ENCODE data around the gene MACROD1.
"Not testable (repeated sequence)": the region's sequence is repeated elsewhere in the genome, so short reads cannot be mapped to it uniquely, and the experiment has no call there.

MACROD1 gene

DNA sequence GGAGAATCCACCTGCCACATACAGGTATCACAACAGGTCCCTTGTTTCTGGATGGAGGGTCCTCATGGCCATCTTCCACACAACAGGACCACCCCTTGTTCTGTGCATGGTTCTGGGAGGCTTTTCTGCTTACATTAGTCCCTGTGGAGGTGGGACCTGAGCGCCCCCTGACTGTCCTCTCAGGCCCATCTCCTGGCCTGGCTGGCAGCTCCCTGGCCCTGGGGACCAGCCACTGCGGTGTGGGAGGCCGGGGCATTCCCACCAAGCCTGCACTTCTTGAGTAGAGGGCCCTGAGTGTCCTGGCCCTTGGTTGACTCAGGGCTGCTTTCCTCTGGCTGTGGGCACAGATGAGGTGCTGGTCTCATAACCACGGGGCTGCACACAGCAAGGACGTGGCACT is 186.5 kb downstream of the MACROD1 start:
- H4K12ac ChIP-seq (ENCODE audit: low read depth, low read length), result no peak overlapping the region
- no peak overlapping the region for H3K27ac ChIP-seq (ENCODE audit: low read depth, low read length)
- H3K4me3 ChIP-seq (ENCODE audit: low read depth, low read length), result no peak overlapping the region
- H3K9ac ChIP-seq (ENCODE audit: low read length), result no peak overlapping the region
- H3K23ac ChIP-seq (ENCODE audit: low read length), result no peak overlapping the region
- no peak overlapping the region for H2AFZ ChIP-seq (ENCODE audit: insufficient read depth, low read length, poor library complexity)
- no peak overlapping the region for H2BK120ac ChIP-seq (ENCODE audit: insufficient read depth, low read length, poor library complexity)
- no peak for DNase-seq
- peaks cover 8% of the 10 kb centered on the region for H3K79me2 ChIP-seq (ENCODE audit: control insufficient read depth, insufficient read depth, low read length, poor library complexity)
- no peak overlapping the region for H3K4me2 ChIP-seq (ENCODE audit: low read length)
- H2AK5ac ChIP-seq (ENCODE audit: low read length), result no peak overlapping the region
- H2BK12ac ChIP-seq (ENCODE audit: low read length), result no peak overlapping the region
- H3K4ac ChIP-seq (ENCODE audit: low read depth, low read length), result no peak overlapping the region
- no peak overlapping the region for H4K8ac ChIP-seq (ENCODE audit: low read depth, low read length)
- no peaks in the 10 kb centered on the region for H3K27me3 ChIP-seq (ENCODE audit: insufficient read depth, low read length)
- H3K79me1 ChIP-seq (ENCODE audit: low read length), result peaks cover 5% of the 10 kb centered on the region
- no peak overlapping the region for H3K14ac ChIP-seq (ENCODE audit: low read length)
- H3K9me3 ChIP-seq (ENCODE audit: insufficient read depth, low read depth, low read length), result peaks cover 1% of the 10 kb centered on the region
- WGBS (ENCODE audit: extremely low coverage, insufficient coverage, insufficient read length), result no CpG with 5 or more reads among the region's 5 CpGs
- no peak overlapping the region for H2BK5ac ChIP-seq (ENCODE audit: low read depth, low read length, poor library complexity)
- H3K18ac ChIP-seq (ENCODE audit: low read length), result no peak overlapping the region
- H3K36me3 ChIP-seq (ENCODE audit: control insufficient read depth in 1 of 2, insufficient read depth in 2 of 2, low read length in 2 of 2), result peaks cover 9 to 12% of the 10 kb centered on the region in 2 experiments
- peaks cover 8 to 9% of the 10 kb centered on the region in 2 experiments for H3K4me1 ChIP-seq (ENCODE audit: control insufficient read depth in 1 of 2, insufficient read depth in 2 of 2, low read length in 2 of 2)
- no peak overlapping the region for H4K91ac ChIP-seq (ENCODE audit: low read depth, low read length)

DNA sequence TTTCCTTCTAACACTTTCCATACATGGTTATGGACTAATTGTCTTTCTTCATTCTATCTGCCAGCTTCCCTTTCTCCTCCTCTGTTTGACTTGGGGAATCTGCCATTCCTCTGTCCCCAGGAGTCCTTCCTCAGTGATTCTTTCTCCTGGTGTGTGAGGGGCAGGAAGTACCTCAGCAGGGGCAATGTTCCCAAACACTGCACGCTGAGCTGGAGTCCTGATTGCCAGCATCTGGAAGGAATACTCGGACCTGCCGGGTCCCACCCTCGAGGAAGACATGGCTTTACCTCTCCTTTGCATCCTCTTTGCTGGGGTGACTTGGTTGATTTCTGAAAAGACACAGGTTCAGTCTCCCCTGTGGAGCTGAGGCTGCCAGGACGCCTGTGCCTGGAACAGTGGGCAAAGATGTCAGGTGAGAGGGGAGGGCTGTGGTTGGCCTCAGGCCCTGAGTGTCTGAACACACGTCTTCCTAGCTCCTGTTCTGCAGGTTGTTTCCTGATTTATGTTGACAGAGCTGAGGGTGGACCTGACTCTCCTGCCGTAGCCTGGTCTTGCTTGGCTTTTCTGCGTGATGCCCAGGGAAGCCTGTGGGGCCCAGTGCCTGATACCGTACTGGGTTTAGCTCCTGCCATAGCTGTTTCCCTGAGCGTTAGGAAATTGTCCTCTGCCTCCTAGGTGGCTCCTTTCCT is 187.2 kb downstream of the MACROD1 start:
- H3K23ac ChIP-seq (ENCODE audit: low read length), result no peak overlapping the region
- no peak overlapping the region for H3K18ac ChIP-seq (ENCODE audit: low read length)
- no peak overlapping the region for H4K8ac ChIP-seq (ENCODE audit: low read depth, low read length)
- H3K4ac ChIP-seq (ENCODE audit: low read depth, low read length), result no peak overlapping the region
- no peak overlapping the region for H2BK5ac ChIP-seq (ENCODE audit: low read depth, low read length, poor library complexity)
- no peak overlapping the region for H3K4me3 ChIP-seq (ENCODE audit: low read depth, low read length)
- DNase-seq, result no peak
- H2AK5ac ChIP-seq (ENCODE audit: low read length), result no peak overlapping the region
- H3K79me1 ChIP-seq (ENCODE audit: low read length), result peaks cover 5% of the 10 kb centered on the region
- no peak overlapping the region for H3K14ac ChIP-seq (ENCODE audit: low read length)
- H3K9me3 ChIP-seq (ENCODE audit: insufficient read depth, low read depth, low read length), result peaks cover 1% of the 10 kb centered on the region
- H4K12ac ChIP-seq (ENCODE audit: low read depth, low read length), result no peak overlapping the region
- no peaks in the 10 kb centered on the region for H3K27me3 ChIP-seq (ENCODE audit: insufficient read depth, low read length)
- H2AFZ ChIP-seq (ENCODE audit: insufficient read depth, low read length, poor library complexity), result no peak overlapping the region
- H2BK12ac ChIP-seq (ENCODE audit: low read length), result no peak overlapping the region
- no peak overlapping the region for H4K91ac ChIP-seq (ENCODE audit: low read depth, low read length)
- peaks cover 8% of the 10 kb centered on the region for H3K79me2 ChIP-seq (ENCODE audit: control insufficient read depth, insufficient read depth, low read length, poor library complexity)
- no peak overlapping the region for H3K9ac ChIP-seq (ENCODE audit: low read length)
- H2BK120ac ChIP-seq (ENCODE audit: insufficient read depth, low read length, poor library complexity), result no peak overlapping the region
- H3K4me2 ChIP-seq (ENCODE audit: low read length), result no peak overlapping the region
- H3K36me3 ChIP-seq (ENCODE audit: control insufficient read depth in 1 of 2, insufficient read depth in 2 of 2, low read length in 2 of 2), result peaks cover 9 to 12% of the 10 kb centered on the region in 2 experiments
- H3K27ac ChIP-seq (ENCODE audit: low read depth, low read length), result no peak overlapping the region
- peaks cover 8 to 9% of the 10 kb centered on the region in 2 experiments for H3K4me1 ChIP-seq (ENCODE audit: control insufficient read depth in 1 of 2, insufficient read depth in 2 of 2, low read length in 2 of 2)
- no CpG with 5 or more reads among the region's 10 CpGs for WGBS (ENCODE audit: extremely low coverage, insufficient coverage, insufficient read length)

DNA sequence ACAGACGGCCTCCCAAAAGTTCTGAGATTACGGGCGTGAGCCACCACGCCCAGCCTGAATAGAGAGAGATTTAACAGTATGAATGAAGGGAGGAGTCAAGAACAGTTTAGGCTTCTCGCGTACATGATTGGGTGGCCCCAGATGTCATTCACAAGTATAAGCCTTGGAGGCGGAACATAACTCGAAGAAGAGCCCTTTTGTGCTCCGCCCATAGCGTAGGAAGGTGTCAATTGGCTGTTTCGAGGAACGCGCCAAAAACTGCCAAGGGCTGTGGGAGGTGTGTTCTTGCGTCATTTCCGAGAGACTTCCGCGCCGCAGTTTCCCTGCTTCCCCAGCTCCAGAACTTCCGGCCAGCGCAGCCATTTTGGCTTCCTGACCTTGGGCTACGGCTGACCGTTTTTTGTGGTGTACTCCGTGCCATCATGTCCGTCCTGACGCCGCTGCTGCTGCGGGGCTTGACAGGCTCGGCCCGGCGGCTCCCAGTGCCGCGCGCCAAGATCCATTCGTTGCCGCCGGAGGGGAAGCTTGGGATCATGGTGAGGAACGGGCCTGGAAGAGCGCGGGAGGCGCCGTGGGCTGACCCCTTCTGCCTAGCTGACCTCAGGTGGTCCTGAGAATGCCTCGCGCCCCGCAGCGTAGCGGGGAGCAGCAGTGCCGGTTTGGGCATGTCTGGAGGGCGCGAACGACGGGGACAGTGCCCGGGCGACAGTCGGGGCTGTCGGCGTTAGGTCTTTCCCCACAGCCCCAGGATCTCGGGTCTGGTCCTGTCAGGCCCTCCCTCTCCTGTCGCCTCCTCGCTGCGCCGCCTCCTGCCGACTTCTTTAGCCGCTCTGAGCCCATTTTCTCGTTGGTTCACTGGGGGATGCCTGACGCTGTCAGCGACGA is 191.4 kb downstream of the MACROD1 start, which contains the start of gene COX8A:
Gene COX8A (plus strand): TSS at position 362 of the 885 bp plus-strand sequence. CDS start 61 bp downstream, at position 423.
- peak within 1 kb of the TSS; percentile 98 for H4K8ac ChIP-seq (ENCODE audit: low read depth, low read length)
- H3K9ac ChIP-seq (ENCODE audit: low read length), result peak within 1 kb of the TSS; percentile 86
- H4K12ac ChIP-seq (ENCODE audit: low read depth, low read length), result peak within 1 kb of the TSS; percentile 94
- H2BK5ac ChIP-seq (ENCODE audit: low read depth, low read length, poor library complexity), result peak within 1 kb of the TSS; percentile 89
- WGBS (ENCODE audit: extremely low coverage, insufficient coverage, insufficient read length), result no CpG with 5 or more reads among the region's 67 CpGs
- no peak within 1 kb of the TSS for H3K23ac ChIP-seq (ENCODE audit: low read length)
- H3K27me3 ChIP-seq (ENCODE audit: insufficient read depth, low read length), result no peaks in the 10 kb centered on the region
- peak within 1 kb of the TSS; percentile 83 for H2BK120ac ChIP-seq (ENCODE audit: insufficient read depth, low read length, poor library complexity)
- peak within 1 kb of the TSS; percentile 97 for H3K18ac ChIP-seq (ENCODE audit: low read length)
- peaks cover 5% of the 10 kb centered on the region for H3K79me1 ChIP-seq (ENCODE audit: low read length)
- peak within 1 kb of the TSS; percentile 94 for H3K4ac ChIP-seq (ENCODE audit: low read depth, low read length)
- H2BK12ac ChIP-seq (ENCODE audit: low read length), result no peak within 1 kb of the TSS
- H4K91ac ChIP-seq (ENCODE audit: low read depth, low read length), result peak within 1 kb of the TSS; percentile 94
- no peaks in the 10 kb centered on the region for H3K9me3 ChIP-seq (ENCODE audit: insufficient read depth, low read depth, low read length)
- H2AK5ac ChIP-seq (ENCODE audit: low read length), result peak within 1 kb of the TSS; percentile 96
- peak within 1 kb of the TSS; percentile 89 for H2AFZ ChIP-seq (ENCODE audit: insufficient read depth, low read length, poor library complexity)
- H3K36me3 ChIP-seq (ENCODE audit: control insufficient read depth in 1 of 2, insufficient read depth in 2 of 2, low read length in 2 of 2), result peaks cover 9 to 12% of the 10 kb centered on the region in 2 experiments
- H3K14ac ChIP-seq (ENCODE audit: low read length), result peak within 1 kb of the TSS; percentile 97
- peak; percentile 100 for DNase-seq
- peak within 1 kb of the TSS; percentile 91 for H3K27ac ChIP-seq (ENCODE audit: low read depth, low read length)
- H3K4me2 ChIP-seq (ENCODE audit: low read length), result peak within 1 kb of the TSS; percentile 55
- peak within 1 kb of the TSS; percentile 93 for H3K4me3 ChIP-seq (ENCODE audit: low read depth, low read length)
- H3K4me1 ChIP-seq (ENCODE audit: control insufficient read depth in 1 of 2, insufficient read depth in 2 of 2, low read length in 2 of 2), result peaks cover 3 to 5% of the 10 kb centered on the region in 2 experiments
- H3K79me2 ChIP-seq (ENCODE audit: control insufficient read depth, insufficient read depth, low read length, poor library complexity), result peaks cover 8% of the 10 kb centered on the region

DNA sequence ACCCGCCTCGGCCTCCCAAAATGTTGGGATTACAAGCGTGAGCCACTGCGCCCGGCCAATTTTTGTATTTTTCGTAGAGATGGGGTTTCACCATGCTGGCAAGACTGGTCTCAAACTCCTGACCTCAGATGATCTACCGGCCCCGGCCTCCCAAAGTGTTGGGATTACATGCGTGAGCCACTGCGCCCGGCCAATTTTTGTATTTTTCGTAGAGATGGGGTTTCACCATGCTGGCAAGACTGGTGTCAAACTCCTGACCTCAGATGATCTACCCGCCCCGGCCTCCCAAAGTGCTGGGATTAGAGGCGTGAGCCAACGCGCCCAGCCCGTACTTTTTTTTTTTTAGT is 192.0 kb downstream of the MACROD1 start:
- not testable (repeated sequence) for H2BK12ac ChIP-seq (ENCODE audit: low read length); H2BK5ac ChIP-seq (ENCODE audit: low read depth, low read length, poor library complexity); H3K18ac ChIP-seq (ENCODE audit: low read length); H3K79me1 ChIP-seq (ENCODE audit: low read length); H3K4ac ChIP-seq (ENCODE audit: low read depth, low read length); H3K4me3 ChIP-seq (ENCODE audit: low read depth, low read length); H3K27me3 ChIP-seq (ENCODE audit: insufficient read depth, low read length); H2AK5ac ChIP-seq (ENCODE audit: low read length); H3K79me2 ChIP-seq (ENCODE audit: control insufficient read depth, insufficient read depth, low read length, poor library complexity); H3K27ac ChIP-seq (ENCODE audit: low read depth, low read length); H3K14ac ChIP-seq (ENCODE audit: low read length); H3K23ac ChIP-seq (ENCODE audit: low read length); H3K4me1 ChIP-seq (ENCODE audit: control insufficient read depth in 1 of 2, insufficient read depth in 2 of 2, low read length in 2 of 2); H3K9ac ChIP-seq (ENCODE audit: low read length); H3K9me3 ChIP-seq (ENCODE audit: insufficient read depth, low read depth, low read length); H2BK120ac ChIP-seq (ENCODE audit: insufficient read depth, low read length, poor library complexity); DNase-seq
- peaks cover 9 to 12% of the 10 kb centered on the region in 2 experiments for H3K36me3 ChIP-seq (ENCODE audit: control insufficient read depth in 1 of 2, insufficient read depth in 2 of 2, low read length in 2 of 2)
- WGBS (ENCODE audit: extremely low coverage, insufficient coverage, insufficient read length), result no CpG with 5 or more reads among the region's 18 CpGs
- H3K4me2 ChIP-seq (ENCODE audit: low read length), result peak overlapping the region; percentile 51
- peak overlapping the region; percentile 75 for H4K8ac ChIP-seq (ENCODE audit: low read depth, low read length)
- H2AFZ ChIP-seq (ENCODE audit: insufficient read depth, low read length, poor library complexity), result peak overlapping the region; percentile 44
- H4K91ac ChIP-seq (ENCODE audit: low read depth, low read length), result peak overlapping the region; percentile 48
- peak overlapping the region; percentile 16 for H4K12ac ChIP-seq (ENCODE audit: low read depth, low read length)

Data from trophoblast cell (in vitro differentiated cells and primary cell).